T-helper 22 cell (primary cell): ENCODE results near the gene PXMP2.
"Not testable (repeated sequence)": the region's sequence is repeated elsewhere in the genome, so short reads cannot be mapped to it uniquely, and the experiment has no call there.

ENCODE experiments used
- DNase-seq: peaks from one replicate; pipeline ENCODE4 v3.0.0-alpha.2; 2020; ENCODE audit warnings: low read depth

The PXMP2 gene

DNA sequence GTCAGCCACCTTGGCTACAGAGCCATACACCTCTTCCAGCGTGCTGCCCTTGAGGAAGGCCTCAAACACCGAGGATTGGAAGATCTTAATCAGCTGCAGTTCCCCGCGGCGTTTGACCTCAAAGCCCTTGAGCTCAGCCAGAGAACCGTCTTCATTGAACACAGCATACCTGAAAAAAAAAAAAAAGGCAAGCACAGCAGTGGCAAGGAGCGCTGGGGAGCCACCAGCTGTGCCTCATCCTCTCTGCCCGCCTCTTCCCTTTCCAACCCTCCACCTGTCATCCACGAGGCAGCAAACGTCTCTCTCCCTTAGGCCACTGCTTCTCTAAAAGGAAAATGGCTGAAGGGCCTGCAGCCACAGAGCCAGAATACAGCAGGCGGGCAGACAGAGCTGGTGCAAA lies 26.4 kb upstream of the PXMP2 start:
- DNase-seq = no peak

DNA sequence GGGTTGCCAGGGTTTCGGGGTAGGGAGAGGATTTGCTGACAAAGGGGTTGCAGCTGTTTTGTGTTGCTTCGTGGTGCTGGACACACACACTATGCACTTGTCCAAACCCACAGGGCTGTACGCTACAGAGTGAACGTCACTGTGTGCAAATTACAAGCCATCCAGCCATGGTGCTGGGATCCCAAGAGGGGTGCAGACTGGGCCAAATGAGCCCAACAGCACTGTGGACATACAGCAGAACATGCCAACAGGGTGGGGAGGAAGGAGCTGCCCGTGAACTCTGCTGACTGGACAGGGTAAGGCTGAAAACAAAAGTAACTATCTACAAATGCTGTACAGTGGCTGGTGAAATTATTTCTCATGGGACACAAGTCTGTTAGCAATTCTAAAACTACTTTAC lies 25.4 kb upstream of the PXMP2 start:
- DNase-seq = no peak

DNA sequence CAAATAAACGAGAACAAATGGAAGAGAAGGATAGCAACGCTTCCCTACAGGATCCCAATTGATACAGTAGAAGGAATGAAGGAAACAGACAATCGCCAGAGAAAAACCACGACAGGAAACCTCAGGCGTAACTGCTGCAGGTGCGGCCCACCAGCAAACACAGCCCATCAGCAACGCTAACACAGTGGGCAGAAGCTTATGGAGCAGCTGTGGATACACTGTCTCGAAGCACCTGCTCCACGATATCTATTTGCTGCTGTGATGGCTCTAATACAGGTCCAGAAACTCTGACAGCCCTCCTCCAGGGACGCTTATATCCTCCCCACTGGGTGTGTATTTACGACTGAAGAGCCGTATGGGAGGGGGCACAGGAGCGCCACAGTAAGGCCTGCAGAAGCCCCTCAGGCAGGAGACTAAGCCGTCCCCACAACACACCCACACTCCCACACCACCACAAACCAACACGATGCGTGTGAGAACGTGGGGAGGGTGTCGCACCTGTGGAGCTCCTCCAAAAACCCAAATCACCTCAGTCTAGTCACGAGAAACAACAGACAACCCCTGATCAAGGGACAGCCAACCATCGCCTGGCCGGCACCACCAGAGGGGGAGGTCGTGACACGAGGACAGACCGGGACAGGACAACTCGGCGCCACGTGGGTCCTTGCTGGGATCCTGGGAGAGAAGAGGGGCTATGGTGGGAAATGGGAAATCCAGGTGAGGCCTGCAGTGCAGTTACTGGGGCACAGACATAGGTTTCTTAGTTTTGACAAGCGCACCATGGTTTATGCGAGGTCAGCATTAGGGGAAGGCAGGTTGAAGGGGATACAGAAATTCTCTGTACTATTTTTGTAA lies 24.3 kb upstream of the PXMP2 start:
- DNase-seq = no peak

DNA sequence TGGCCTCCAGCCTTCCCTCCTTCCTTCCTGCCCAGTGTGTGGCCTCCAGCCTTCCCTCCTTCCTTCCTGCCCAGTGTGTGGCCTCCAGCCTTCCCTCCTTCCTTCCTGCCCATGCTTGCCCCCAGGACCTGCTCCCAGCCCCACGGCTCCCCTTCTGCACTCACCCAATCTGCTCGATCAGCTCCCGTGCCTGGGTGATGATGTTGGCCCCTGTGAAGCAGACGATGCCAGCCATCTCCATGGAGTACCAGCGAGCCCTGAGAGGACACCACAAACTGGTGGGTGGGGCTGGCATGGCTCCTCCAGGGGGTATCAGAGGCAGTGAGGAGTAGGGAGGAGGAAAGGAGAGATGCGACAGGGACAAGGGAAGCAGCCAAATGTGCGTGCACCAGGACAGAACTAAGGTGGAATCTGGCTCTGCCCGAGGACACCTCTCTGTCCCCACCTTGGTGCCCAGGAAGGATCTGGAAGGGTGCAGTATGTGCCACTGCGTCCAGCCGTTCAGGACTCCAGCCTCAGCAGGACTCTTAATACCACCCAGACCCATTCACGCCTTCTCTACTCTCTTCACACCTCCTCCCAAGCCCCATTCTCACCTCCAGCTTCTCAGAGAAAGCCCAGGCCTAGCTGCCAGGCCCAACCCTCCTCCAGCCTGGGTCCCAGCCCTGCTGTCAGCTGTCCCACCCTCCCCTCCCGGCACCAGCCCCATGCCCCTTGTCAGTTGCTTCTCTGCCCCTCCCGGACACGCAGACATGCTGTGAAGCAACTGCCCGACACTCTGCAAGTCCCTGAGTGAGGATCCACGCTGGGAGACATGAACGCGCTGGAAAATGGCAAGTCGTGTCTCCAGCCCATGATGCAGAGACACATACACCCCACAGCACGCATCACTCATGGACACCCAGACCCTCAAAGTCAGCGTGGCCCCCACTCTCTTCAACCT lies 22.9 kb upstream of the PXMP2 start:
- no peak for DNase-seq

DNA sequence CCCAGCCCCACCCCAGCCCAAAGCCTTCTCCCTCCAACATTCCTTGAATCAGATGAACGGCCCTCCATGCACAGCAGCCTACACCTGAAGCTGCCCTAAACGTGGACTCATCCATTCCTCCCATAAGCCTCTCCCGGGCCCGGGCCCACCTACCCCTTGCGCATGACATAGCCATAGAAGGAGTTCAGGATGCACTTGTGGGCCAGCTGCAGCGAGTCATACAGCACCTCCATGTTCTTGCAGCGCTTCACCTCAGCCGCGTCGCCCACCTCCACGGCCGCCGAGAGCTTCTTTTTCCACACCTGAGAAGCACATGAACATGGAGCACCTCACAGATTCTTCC lies 22.3 kb upstream of the PXMP2 start:
- no peak for DNase-seq

DNA sequence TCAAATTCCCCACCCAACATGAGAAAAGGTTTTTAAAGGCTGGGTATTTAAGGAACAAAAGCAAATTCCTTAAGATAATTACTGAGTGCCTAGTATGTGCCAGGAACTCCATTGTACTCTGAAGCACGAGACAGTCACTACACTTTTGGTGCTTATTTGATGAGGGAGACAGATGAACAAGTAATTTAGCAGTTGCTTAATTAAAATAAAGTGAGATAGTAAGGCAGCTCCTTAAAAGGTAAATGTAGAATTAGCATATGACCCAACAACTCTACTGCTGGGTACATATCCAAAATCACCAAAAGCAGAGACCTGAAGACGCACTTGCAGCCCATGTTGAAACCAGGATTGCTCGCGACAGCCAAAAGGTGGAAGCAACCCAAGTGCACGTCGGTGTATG lies 21.6 kb upstream of the PXMP2 start:
- no peak for DNase-seq

DNA sequence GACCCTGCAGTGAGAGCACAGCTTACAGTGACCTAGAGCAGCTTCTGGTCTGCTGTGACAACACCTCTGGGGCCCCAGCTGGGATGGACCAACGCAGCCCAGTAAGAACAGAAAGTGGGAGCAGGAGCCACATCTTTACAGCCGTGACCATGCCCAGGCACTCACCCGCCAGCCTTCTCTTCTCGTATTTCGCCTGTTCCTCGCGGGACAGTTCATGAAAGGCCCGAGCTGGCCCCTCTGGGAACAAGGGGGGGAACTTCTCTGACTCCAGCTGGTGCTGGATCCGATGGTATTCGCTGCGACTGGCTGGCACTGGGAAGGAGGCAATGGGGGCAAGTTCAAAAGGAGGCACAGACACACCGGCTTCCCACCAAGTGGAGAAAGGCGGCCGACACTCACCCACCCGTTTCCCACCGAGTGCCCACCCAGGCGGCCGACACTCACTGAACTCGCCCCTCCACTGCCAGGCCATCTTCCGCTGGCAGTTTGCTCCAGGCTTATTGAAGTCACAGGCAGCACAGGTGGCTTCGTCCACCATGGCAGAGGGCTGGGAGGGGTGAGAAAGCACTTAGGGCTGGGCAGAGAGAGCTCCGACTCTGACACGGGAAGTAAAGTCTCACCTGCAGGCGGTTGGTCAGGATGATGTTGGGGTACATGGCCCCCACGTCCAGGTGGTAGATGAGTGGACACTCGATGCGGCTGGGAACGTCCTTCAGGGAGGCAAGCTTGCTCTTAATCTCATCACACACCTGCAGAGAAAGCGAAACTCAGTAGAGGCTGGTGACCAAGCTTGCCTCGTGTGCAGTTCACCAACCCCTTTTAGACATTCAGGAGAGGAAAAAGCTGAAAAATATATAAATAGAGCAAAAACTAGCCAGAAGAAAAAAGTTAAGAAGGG lies 18.9 kb upstream of the PXMP2 start:
- DNase-seq = no peak

DNA sequence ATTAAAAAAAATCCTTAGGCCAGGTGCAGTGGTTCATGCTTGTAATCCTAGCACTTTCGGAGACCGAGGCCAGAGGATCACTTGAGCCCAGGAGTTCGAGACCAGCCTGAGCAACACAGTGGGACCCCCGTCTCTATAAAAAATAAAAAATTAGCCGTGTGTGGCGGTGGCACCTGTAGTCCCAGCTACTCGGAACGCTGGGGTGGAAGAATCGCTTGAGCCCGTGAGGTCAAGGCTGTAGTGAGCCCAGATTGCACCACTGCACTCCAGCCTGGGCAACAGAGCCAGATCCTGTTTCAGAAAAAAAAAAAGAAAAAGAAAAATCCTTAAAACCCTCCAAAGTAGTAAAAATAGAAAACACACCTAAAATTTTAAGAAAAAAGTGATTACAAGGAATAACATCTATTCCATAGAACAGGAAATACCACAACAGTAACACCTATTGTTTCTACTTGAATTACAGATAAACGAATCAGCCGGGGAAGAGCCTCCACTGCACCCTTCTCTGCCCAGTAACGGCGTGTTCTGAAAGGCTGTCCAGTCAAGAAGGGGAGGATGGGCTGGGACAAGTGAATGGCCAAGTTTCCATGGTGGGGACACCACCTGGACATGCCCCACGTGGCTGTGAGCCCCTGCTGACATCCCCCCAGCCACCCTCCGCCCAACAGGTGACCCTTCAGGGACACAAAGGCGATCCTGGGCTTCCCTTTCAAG lies 18.1 kb upstream of the PXMP2 start:
- DNase-seq = no peak

DNA sequence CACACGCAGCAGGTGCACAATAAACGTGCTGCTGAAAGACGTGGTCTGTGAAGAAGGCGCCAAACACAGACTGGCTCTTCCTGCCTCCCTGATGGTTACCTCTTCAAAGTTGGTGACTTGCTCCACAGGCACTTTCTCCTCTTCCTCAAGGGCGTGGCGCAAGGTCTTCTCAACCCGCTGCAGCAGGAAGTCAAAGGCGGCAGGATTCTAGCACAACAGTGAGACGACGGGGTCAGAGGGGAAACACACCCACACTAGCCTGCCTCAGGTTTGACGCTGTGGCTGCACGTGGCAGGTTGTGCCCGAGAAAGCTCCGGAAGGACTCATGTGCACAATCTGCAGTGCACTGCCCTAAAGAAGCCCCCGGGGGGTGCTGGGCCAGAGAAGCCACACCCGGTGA lies 15.3 kb upstream of the PXMP2 start:
- DNase-seq = no peak

DNA sequence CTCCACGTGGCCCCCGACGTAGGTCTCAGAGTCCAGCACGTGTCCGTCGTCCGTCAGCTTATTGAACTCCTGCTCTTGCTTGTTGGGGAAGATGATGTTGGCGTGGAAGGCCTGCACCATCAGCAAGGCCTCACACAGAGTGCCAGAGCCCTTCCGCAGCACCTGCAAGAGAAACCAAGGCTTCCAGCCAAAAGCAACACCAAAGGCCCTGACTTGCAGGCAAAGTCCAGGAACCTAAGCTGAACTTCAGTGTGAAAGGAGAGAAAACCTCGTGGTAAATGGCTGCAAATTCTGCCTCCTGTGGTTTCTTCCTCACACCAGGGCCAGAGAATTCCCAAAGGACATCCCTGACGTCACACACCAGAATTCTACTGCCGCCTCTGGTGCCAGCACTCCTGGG lies 14.7 kb upstream of the PXMP2 start:
- no peak for DNase-seq

DNA sequence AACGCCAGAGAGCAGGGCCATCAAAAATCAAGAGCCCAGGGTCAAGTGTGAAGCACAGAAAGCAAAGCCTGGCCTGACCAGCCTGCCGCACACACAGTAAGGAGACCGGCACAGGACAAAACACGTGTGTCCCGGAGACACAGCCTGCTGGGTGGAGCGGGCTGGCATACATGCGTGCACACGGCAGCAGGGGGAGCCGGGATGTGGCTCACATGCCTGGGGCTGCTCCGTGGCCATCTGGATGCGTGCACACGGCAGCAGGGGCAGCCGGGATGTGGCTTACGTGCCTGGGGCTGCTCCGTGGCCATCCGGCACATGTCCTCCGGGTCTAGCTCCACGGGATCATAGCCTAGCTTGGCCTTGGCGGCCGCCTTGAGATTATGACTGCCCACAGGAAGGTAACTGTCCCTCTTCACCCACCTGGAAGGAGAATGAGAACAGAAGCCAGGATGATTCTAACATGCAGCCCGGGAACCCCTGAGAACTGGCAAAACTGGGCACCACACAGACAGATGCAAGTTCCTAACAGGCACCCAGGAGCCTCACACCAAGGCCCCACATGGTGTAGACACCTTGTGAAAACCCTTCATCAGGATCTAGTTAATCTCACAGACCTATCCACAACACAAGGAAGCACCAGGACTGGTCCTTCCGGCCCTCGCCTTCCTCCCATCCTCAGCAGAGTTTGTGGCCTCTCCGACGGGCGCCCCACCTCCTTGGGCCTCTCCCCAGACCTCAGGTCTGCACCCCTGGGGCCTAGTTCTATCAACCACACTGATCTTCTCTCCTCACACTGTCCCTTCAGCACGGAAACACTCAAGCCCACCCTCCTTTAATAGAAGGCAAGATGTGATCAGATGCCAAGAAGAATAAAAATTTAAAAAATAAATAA lies 13.9 kb upstream of the PXMP2 start:
- DNase-seq = no peak

DNA sequence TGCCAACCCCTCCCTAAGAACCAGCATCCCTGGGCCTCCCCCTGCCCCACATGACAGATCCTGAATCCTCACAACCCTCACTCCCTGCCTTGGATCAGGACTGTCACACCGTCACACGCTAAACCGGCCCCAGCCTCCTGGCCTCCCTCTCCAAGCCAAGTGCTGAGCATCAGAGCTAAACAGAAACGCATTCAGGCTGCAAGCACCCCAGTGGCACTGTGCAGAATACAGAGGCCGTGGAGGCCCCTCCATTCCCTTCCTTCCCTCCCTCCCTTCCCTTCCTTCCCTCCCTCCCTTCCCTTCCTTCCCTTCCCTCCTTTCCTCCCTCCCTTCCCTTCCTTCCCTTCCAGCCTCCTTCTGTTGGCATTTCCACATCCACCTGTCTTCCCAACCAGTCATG lies 12.8 kb upstream of the PXMP2 start:
- DNase-seq = no peak

DNA sequence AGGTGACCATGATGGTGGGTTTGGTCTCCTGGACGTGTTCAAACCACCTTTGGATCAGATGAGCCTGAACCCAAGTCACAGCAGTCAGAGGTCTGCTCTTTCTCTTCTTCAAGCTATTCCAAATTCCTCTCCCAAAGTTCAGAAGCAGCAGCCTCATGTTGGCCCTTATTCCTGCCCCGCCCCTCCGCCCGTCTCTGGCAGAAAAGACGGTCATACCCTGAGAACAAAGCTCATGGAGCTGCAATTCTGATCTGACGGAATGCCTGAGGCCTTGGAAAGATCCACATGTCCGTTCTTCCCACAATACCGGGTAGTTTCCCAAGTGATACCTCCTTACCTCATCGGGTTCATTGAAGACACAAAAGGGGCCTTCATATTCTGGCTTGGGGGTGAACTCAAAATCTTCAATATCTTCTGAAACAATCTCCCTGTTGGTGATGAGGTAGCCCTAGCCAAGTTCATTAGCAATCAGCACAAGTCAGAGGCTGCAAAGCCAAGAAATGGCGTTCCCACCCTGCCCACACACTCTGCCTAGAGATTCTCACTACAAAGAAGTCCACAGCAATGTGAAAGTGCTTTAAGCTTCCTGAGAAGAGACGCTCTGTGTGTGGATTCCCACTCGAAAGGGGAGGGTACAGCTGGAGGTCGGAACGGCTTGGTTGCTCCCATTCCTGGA lies 11.5 kb upstream of the PXMP2 start:
- no peak for DNase-seq

DNA sequence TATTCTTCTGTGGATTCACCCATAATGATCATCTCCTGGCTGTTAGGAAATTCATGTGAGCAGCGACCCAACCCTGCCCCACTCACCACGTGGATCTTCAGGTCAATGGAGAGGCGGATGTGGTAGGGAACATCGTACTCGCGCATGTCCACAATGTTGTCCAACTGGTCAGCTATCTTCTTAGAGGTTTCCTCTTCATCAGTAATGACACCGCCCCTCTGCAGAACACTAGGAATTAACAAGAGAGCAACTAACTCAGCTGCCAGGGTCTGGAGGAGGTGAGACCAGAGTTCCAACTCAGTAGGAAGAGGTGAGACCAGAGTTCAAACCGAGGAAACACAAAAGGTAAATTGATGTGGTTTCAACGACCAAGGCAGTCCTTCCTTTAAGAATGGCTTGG lies 9.9 kb upstream of the PXMP2 start:
- DNase-seq = no peak

DNA sequence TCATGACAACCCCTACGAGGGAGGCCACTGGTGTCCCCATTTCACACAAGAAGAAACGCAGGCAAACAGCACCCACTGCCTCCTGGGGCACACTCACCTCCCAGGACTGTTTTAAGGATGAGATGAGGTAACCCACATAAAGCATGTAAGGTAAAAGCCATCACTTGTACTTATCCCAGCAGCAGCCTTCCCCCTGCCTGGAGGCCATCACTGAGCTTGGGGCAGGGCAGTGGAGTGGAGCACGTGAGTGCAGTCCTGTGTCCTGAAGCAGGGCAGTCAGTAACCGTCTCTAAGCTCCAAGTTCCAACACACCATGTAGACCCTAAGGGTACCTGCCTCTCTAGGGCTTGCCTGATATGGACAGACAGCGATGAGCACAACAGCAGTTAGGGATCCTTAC lies 2.0 kb upstream of the PXMP2 start:
- DNase-seq = no peak

DNA sequence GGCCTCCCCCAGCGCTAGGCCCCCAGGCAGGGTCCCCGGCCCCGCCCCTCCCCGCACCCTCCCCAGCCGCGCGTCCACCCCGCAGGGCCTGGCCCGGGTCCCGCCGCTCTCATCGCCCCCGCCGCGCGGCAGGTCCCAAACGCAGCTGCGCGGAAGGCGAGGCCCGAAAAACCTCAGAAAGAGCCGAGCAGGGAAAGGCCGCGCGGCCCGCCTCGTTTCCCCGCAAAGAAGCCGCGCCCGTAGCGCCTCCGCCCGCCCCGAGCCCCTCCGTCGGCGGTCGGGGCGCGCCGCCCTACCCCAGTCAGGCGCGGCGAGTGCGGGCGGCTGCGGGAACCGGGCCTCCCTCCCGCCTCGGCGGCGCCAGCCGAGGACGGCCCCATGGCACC lies 569 bp upstream of the PXMP2 start:
- peak; percentile 7 for DNase-seq

DNA sequence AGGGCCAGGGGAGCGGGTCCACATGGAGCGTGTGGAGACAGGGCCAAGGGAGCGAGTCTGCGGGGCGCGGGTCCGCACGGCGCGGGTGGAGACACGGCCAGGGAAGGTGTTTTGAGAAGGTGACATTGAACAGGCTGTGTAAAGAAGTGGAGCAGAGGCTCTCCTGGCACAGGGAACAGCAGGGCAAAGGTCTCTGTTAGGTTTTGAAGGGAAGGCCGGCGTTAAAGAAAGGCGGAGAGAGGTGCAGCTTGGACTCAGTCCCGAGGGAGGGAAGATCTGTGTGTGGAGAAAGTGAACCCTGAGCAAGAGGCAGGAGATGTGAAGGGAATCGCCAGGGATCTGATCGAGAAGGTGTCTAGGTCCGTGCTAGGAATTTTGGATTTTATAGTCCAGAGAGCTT lies 1.8 kb downstream of the PXMP2 start:
- DNase-seq = no peak

DNA sequence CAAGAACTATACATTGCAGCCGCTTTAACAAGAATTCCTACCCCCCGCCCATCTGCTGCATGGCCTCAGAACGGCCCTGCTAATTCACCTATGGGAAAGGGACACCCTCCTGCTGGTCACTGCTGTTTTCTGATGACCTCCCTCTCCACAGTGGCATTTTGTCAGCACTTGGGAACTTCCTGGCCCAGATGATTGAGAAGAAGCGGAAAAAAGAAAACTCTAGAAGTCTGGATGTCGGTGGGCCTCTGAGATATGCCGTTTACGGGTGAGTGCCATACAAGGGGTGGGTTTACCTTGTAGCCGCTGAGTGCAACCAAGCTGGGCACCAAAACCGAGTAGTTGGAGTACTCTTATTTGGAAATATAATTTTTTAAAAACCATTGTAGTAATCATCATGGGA lies 2.7 kb downstream of the PXMP2 start:
- no peak for DNase-seq

DNA sequence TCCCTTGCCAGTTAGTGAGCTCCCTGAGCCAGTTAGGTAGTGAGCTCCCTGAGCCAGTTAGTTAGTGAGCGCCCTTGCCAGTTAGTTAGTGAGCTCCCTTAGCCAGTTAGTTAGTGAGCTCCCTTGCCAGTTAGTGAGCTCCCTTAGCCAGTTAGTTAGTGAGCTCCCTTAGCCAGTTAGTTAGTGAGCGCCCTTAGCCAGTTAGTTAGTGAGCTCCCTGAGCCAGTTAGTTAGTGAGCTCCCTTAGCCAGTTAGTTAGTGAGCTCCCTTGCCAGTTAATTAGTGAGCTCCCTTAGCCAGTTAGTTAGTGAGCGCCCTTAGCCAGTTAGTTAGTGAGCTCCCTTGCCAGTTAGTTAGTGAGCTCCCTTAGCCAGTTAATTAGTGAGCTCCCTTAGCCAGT lies 4.6 kb downstream of the PXMP2 start:
- DNase-seq = not testable (repeated sequence)

DNA sequence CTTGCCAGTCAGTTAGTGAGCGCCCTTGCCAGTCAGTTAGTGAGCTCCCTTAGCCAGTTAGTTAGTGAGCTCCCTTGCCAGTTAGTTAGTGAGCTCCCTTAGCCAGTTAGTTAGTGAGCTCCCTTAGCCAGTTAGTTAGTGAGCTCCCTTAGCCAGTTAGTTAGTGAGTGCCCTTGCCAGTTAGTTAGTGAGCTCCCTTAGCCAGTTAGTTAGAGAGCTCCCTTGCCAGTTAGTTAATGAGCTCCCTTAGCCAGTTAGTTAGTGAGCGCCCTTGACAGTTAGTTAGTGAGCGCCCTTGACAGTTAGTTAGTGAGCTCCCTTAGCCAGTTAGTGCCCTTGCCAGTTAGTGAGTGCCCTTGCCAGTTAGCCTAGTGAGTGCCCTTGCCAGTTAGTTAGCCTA lies 7.5 kb downstream of the PXMP2 start:
- DNase-seq = not testable (repeated sequence)
